Smooth muscle cell (in vitro differentiated cells): ENCODE results near the gene RPL22. TPM values are rescaled to one million over a fixed set of nuclear protein-coding genes. Genes with fewer than 3 reads are reported as not detected.

ENCODE experiments used
- DNase-seq: peaks from one replicate; lab custom pipeline; 2025; ENCODE audit not compliant: unreplicated experiment; lab: John Stamatoyannopoulos, UW
- H2AFZ ChIP-seq: fragments of 200-600 bp; sonication (generic); 2 replicates; pipeline ENCODE4 v1.6.0; 2016; ENCODE audit warnings: antibody characterized with exemption, low read depth, mild to moderate bottlenecking
- H3F3A ChIP-seq: fragments of 200-600 bp; sonication (generic); 2 replicates; pipeline ENCODE4 v1.6.0; 2017; ENCODE audit warnings: antibody characterized with exemption, low read depth
- H3K27ac ChIP-seq: fragments of 200-600 bp; sonication (generic); 2 replicates; pipeline ENCODE4 v1.5.1; 2016; ENCODE audit warnings: low read depth, mild to moderate bottlenecking
- H3K27me3 ChIP-seq: fragments of 200-600 bp; sonication (generic); 2 replicates; pipeline ENCODE4 v1.6.1; 2016; ENCODE audit warnings: low read depth, mild to moderate bottlenecking
- H3K36me3 ChIP-seq: fragments of 200-600 bp; sonication (generic); 2 replicates; pipeline ENCODE4 v1.5.1; 2016; ENCODE audit warnings: low read depth
- H3K4me1 ChIP-seq: fragments of 200-600 bp; sonication (generic); 2 replicates; pipeline ENCODE4 v1.5.1; 2016; ENCODE audit warnings: low read depth
- H3K4me2 ChIP-seq: fragments of 200-600 bp; sonication (generic); 2 replicates; pipeline ENCODE4 v1.6.0; 2016; ENCODE audit warnings: mild to moderate bottlenecking
- H3K4me3 ChIP-seq: fragments of 200-600 bp; sonication (generic); 2 replicates; pipeline ENCODE4 v1.5.1; 2016; ENCODE audit warnings: mild to moderate bottlenecking
- H3K79me2 ChIP-seq: fragments of 200-600 bp; sonication (generic); 2 replicates; pipeline ENCODE4 v1.6.0; 2016; ENCODE audit warnings: low read depth, mild to moderate bottlenecking
- H3K9ac ChIP-seq: fragments of 200-600 bp; sonication (generic); 2 replicates; pipeline ENCODE4 v1.6.0; 2016; ENCODE audit warnings: low read depth
- H3K9me3 ChIP-seq: fragments of 200-600 bp; sonication (generic); replicated peaks from 2 replicates; pipeline ENCODE4 v1.5.1; 2016; ENCODE audit warnings: low read depth
- H4K20me1 ChIP-seq: fragments of 200-600 bp; sonication (generic); 2 replicates; pipeline ENCODE4 v1.6.0; 2016; ENCODE audit warnings: low read depth
- CTCF ChIP-seq: fragments of 200-600 bp; sonication (generic); IDR thresholded peaks from 2 replicates; pipeline ENCODE4 v1.5.1; 2017; ENCODE audit warnings: borderline replicate concordance, mild to moderate bottlenecking, antibody characterized with exemption; ENCODE audit not compliant: insufficient read depth, poor library complexity, severe bottlenecking
- WGBS: methylation state at CpG from one replicate; pipeline ENCODE4 v1.1.7; 2016; ENCODE audit warnings: low lambda C conversion rate; 5-methylcytosine and 5-hydroxymethylcytosine counted together
- polyA plus RNA-seq: library from polyadenylated mRNA; unstranded; fragments of >200 nt; fragmentation: Nextera tagmentation; extraction: Ambion mirVana; gene quantifications from 2 replicates; pipeline ENCODE4 v1.2.1, GENCODE V29; 2016
- total RNA-seq: library from RNA; depleted of rRNA; stranded (reverse); fragments of >200 nt; gene quantifications from 2 replicates; pipeline ENCODE4 v1.2.3, GENCODE V29; 2014

RPL22 gene
- total and polyA plus RNA-seq, 2 experiments from 2014 or later: 108 TPM

- H3K27ac ChIP-seq: no peak overlapping the region
- H4K20me1 ChIP-seq: peaks cover 11% of the 10 kb centered on the region
- peaks cover 23% of the 10 kb centered on the region for H3K4me1 ChIP-seq
- H3K79me2 ChIP-seq: no peaks in the 10 kb centered on the region
- H3K9me3 ChIP-seq: no peaks in the 10 kb centered on the region
- no peak for TF ChIP-seq CTCF
- H3K4me2 ChIP-seq: peak overlapping the region; percentile 76
- no peak overlapping the region for H3K9ac ChIP-seq
- H3K36me3 ChIP-seq: no peaks in the 10 kb centered on the region
- peak overlapping the region; percentile 28 for H3K4me3 ChIP-seq
- 2% methylated on average over 38 of the region's 99 CpGs for WGBS
- H3F3A ChIP-seq: peaks cover 2% of the 10 kb centered on the region
- no peak for DNase-seq
- H3K27me3 ChIP-seq: peaks cover 87% of the 10 kb centered on the region
- no peak overlapping the region for H2AFZ ChIP-seq
Observed at GRCh38 chr1:6241887-6242740, 42.7 kb upstream of the RPL22 start.

GRCh38 chr1:6241107-6241886 is 41.9 kb upstream of the RPL22 start:
- Histone ChIP-seq H3K27me3 (peaks cover 81% of the 10 kb centered on the region), H3F3A (no peaks in the 10 kb centered on the region), H3K9me3 (no peaks in the 10 kb centered on the region), H3K9ac (no peak overlapping the region), H3K27ac (no peak overlapping the region), H4K20me1 (peaks cover 8% of the 10 kb centered on the region), H2AFZ (no peak overlapping the region), H3K4me1 (peaks cover 23% of the 10 kb centered on the region), H3K79me2 (no peaks in the 10 kb centered on the region), H3K4me2 (peak overlapping the region; percentile 76), H3K4me3 (no peak overlapping the region), H3K36me3 (no peaks in the 10 kb centered on the region)
- TF ChIP-seq CTCF: no peak
- 21% methylated on average over 33 of the region's 33 CpGs for WGBS
- DNase-seq: no peak

- Histone ChIP-seq H3K27me3 (peaks cover 70% of the 10 kb centered on the region), H3F3A (no peaks in the 10 kb centered on the region), H2AFZ (no peak overlapping the region), H3K36me3 (no peaks in the 10 kb centered on the region), H4K20me1 (no peaks in the 10 kb centered on the region), H3K4me3 (no peak overlapping the region), H3K4me2 (no peak overlapping the region), H3K9ac (no peak overlapping the region), H3K4me1 (peaks cover 23% of the 10 kb centered on the region), H3K27ac (no peak overlapping the region), H3K79me2 (peaks cover 2% of the 10 kb centered on the region), H3K9me3 (no peaks in the 10 kb centered on the region)
- DNase-seq: no peak
- WGBS: 34% methylated on average over 17 of the region's 17 CpGs
- TF ChIP-seq CTCF: no peak
Observed at GRCh38 chr1:6239950-6240768, 40.8 kb upstream of the RPL22 start.
